ENCODE results near the gene PRDM16.
A peak's percentile ranks its signal among the peaks of the same experiment; 100 is the strongest.

PRDM16 gene

DNA sequence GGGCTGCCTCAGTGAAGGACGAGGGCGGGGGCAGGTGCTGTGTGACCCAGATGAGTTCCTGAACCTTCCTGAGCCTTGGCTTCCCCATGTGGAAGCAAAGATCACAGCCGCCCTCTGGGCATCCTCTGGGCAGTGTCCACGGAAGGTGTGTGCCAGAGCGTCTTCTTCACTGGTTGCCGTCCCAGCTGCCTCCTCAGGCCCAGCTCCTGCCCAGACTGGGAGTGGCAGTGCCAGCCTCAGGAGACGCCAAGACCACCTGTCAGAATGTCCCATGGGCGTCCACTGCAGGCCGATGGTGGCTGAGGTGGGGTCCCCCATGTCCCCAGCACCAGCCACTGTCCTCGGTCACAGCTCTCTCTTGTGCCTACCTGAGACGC lies 395.6 kb downstream of the PRDM16 start:
- Histone ChIP-seq H2BK120ac (ENCODE audit: low read depth, low read length) (no peak overlapping the region), H3K4me3 (ENCODE audit: low read length in 2 of 2) (no peak overlapping the region), H3K27me3 (ENCODE audit: control insufficient read depth in 3 of 3, insufficient read depth in 3 of 3, low read depth in 1 of 3, low read length in 3 of 3) (no peaks in the 10 kb centered on the region), H3K14ac (ENCODE audit: low read length) (peak overlapping the region; percentile 71), H2AFZ (ENCODE audit: low read length) (no peak overlapping the region), H3K79me1 (ENCODE audit: low read depth, low read length) (peaks cover 2% of the 10 kb centered on the region), H3K4ac (ENCODE audit: low read length) (no peak overlapping the region), H2BK12ac (ENCODE audit: low read length) (peak overlapping the region; percentile 58), H3K18ac (ENCODE audit: low read length) (no peak overlapping the region), H4K91ac (ENCODE audit: low read depth, low read length, poor library complexity) (no peak overlapping the region), H2BK15ac (ENCODE audit: low read length) (peak overlapping the region; percentile 99), H3K9ac (ENCODE audit: low read depth, low read length, poor library complexity) (no peak overlapping the region), H2AK5ac (ENCODE audit: low read depth, low read length) (peak overlapping the region; percentile 47), H2BK5ac (ENCODE audit: low read length) (peak overlapping the region; percentile 75), H3K9me3 (replicated peaks in 1 of 2; ENCODE audit: control insufficient read depth in 2 of 2, insufficient read depth in 1 of 2, low read depth in 1 of 2, low read length in 2 of 2) (no peaks in the 10 kb centered on the region), H4K8ac (ENCODE audit: low read depth, low read length) (no peak overlapping the region), H3K4me1 (ENCODE audit: control insufficient read depth in 2 of 2, insufficient read depth in 1 of 2, low read depth in 1 of 2, low read length in 2 of 2) (peaks cover 0 to 18% of the 10 kb centered on the region in 2 donors), H3K27ac (replicated peaks; ENCODE audit: low read length) (no peak overlapping the region), H3K23ac (ENCODE audit: low read depth, low read length, poor library complexity) (peak overlapping the region; percentile 85), H3K4me2 (ENCODE audit: insufficient read depth, low read length, poor library complexity, severe bottlenecking) (no peak overlapping the region), H3K36me3 (replicated peaks in 1 of 2; ENCODE audit: control insufficient read depth in 2 of 2, insufficient read depth in 2 of 2, low read length in 2 of 2) (no peaks in the 10 kb centered on the region)
- WGBS, 2 donors (ENCODE audit: extremely low coverage in 2 of 2, insufficient read length in 2 of 2, insufficient replicate concordance in 1 of 2), result no CpG with 5 or more reads among the region's 11 CpGs
- no peak for DNase-seq (ENCODE audit: low spot score)

DNA sequence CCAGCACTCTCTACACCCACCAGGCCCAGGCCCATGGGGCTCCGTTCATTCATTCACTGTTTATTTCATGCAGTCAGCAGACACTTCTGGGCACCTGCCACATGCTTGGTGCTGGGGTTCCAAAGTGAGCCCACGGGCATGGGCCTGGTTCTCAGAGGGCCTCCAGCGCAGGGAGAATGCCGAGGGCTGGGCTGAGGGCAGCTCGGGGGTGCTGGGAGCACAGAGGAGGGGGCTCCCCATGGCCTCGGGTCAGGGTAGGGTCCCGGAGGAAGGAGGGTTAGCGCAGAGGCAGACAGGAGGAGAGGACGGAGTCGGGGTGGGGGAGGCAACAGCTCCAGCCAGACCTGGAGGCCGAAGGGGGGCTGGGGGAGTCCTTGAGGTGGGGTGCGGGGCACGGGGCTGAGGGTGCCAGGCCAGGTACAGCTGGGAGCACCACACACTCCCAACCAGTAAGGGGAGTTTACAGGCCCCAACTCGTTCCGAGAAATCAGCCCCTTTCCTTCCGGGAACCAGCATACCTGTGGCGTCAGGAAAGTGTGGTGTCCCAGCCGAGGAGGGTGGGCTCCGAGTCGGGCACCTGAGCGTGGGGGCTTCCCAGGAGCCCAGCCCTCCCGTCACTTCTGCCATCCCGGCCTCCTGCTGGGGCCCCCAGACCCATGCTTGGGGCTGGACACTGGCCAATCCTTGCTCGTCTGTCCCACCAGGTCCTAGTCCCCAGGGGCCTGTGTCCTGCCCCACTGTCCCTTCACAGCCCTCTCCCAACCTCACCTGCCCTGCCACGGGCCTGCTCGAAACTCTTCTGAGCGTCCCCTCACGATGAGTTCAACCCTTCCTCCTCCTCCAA lies 396.3 kb downstream of the PRDM16 start:
- Histone ChIP-seq H2AFZ (ENCODE audit: low read length) (no peak overlapping the region), H3K9ac (ENCODE audit: low read depth, low read length, poor library complexity) (peak overlapping the region; percentile 60), H3K9me3 (replicated peaks in 1 of 2; ENCODE audit: control insufficient read depth in 2 of 2, insufficient read depth in 1 of 2, low read depth in 1 of 2, low read length in 2 of 2) (peaks cover 0 to 2% of the 10 kb centered on the region in 2 donors), H3K4me2 (ENCODE audit: insufficient read depth, low read length, poor library complexity, severe bottlenecking) (no peak overlapping the region), H3K18ac (ENCODE audit: low read length) (peak overlapping the region; percentile 87), H3K36me3 (replicated peaks in 1 of 2; ENCODE audit: control insufficient read depth in 2 of 2, insufficient read depth in 2 of 2, low read length in 2 of 2) (no peaks in the 10 kb centered on the region), H2BK15ac (ENCODE audit: low read length) (peak overlapping the region; percentile 99), H3K14ac (ENCODE audit: low read length) (peak overlapping the region; percentile 31), H2AK5ac (ENCODE audit: low read depth, low read length) (peak overlapping the region; percentile 47), H3K27me3 (ENCODE audit: control insufficient read depth in 3 of 3, insufficient read depth in 3 of 3, low read depth in 1 of 3, low read length in 3 of 3) (no peaks in the 10 kb centered on the region), H2BK5ac (ENCODE audit: low read length) (peak overlapping the region; percentile 88), H3K27ac (replicated peaks; ENCODE audit: low read length) (no peak overlapping the region), H4K8ac (ENCODE audit: low read depth, low read length) (no peak overlapping the region), H4K91ac (ENCODE audit: low read depth, low read length, poor library complexity) (no peak overlapping the region), H3K23ac (ENCODE audit: low read depth, low read length, poor library complexity) (peak overlapping the region; percentile 73), H2BK12ac (ENCODE audit: low read length) (peak overlapping the region; percentile 2), H3K4me3 (ENCODE audit: low read length in 2 of 2) (no peak overlapping the region), H3K4ac (ENCODE audit: low read length) (no peak overlapping the region), H2BK120ac (ENCODE audit: low read depth, low read length) (no peak overlapping the region), H3K79me1 (ENCODE audit: low read depth, low read length) (peaks cover 3% of the 10 kb centered on the region), H3K4me1 (ENCODE audit: control insufficient read depth in 2 of 2, insufficient read depth in 1 of 2, low read depth in 1 of 2, low read length in 2 of 2) (peaks cover under 1 to 14% of the 10 kb centered on the region in 2 donors)
- no peak for DNase-seq (ENCODE audit: low spot score)
- no CpG with 5 or more reads among the region's 28 CpGs for WGBS, 2 donors (ENCODE audit: extremely low coverage in 2 of 2, insufficient read length in 2 of 2, insufficient replicate concordance in 1 of 2)

DNA sequence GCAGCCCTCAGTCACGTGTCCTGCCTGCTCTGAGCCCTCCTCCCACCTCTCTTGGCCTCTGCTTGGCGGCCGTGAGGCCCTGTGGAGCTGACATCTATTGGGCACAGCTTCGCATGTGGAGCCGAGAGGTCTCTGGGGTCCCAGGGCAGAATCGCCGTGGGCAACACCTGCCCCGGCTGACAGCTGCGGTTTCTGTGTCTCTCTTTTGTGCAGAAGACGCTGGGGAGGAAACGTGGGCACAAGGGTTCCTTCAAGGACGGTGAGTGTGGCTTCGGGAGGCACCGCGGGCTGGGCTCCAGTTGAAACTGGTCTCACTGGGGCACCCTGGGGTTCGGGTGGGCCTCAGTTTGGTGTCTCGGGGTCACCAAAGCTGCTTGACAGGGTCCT lies 396.9 kb downstream of the PRDM16 start:
- Histone ChIP-seq H3K4me1 (ENCODE audit: control insufficient read depth in 2 of 2, insufficient read depth in 1 of 2, low read depth in 1 of 2, low read length in 2 of 2) (peaks cover 6 to 14% of the 10 kb centered on the region in 2 donors), H3K9ac (ENCODE audit: low read depth, low read length, poor library complexity) (peak overlapping the region; percentile 60), H3K36me3 (replicated peaks in 1 of 2; ENCODE audit: control insufficient read depth in 2 of 2, insufficient read depth in 2 of 2, low read length in 2 of 2) (no peaks in the 10 kb centered on the region), H3K27me3 (ENCODE audit: control insufficient read depth in 3 of 3, insufficient read depth in 3 of 3, low read depth in 1 of 3, low read length in 3 of 3) (no peaks in the 10 kb centered on the region), H4K91ac (ENCODE audit: low read depth, low read length, poor library complexity) (no peak overlapping the region), H2AFZ (ENCODE audit: low read length) (no peak overlapping the region), H3K4ac (ENCODE audit: low read length) (no peak overlapping the region), H3K27ac (replicated peaks; ENCODE audit: low read length) (no peak overlapping the region), H3K79me1 (ENCODE audit: low read depth, low read length) (peaks cover 8% of the 10 kb centered on the region), H2BK12ac (ENCODE audit: low read length) (peak overlapping the region; percentile 2), H3K9me3 (replicated peaks in 1 of 2; ENCODE audit: control insufficient read depth in 2 of 2, insufficient read depth in 1 of 2, low read depth in 1 of 2, low read length in 2 of 2) (peaks cover 0 to 5% of the 10 kb centered on the region in 2 donors), H3K23ac (ENCODE audit: low read depth, low read length, poor library complexity) (peak overlapping the region; percentile 25), H3K4me3 (ENCODE audit: low read length in 2 of 2) (no peak overlapping the region), H3K18ac (ENCODE audit: low read length) (peak overlapping the region; percentile 87), H2BK120ac (ENCODE audit: low read depth, low read length) (no peak overlapping the region), H4K8ac (ENCODE audit: low read depth, low read length) (no peak overlapping the region), H2BK5ac (ENCODE audit: low read length) (peak overlapping the region; percentile 88), H3K4me2 (ENCODE audit: insufficient read depth, low read length, poor library complexity, severe bottlenecking) (no peak overlapping the region), H2AK5ac (ENCODE audit: low read depth, low read length) (peak overlapping the region; percentile 47), H2BK15ac (ENCODE audit: low read length) (no peak overlapping the region), H3K14ac (ENCODE audit: low read length) (peak overlapping the region; percentile 31)
- no CpG with 5 or more reads among the region's 17 CpGs for WGBS, 2 donors (ENCODE audit: extremely low coverage in 2 of 2, insufficient read length in 2 of 2, insufficient replicate concordance in 1 of 2)
- DNase-seq (ENCODE audit: low spot score), result no peak

DNA sequence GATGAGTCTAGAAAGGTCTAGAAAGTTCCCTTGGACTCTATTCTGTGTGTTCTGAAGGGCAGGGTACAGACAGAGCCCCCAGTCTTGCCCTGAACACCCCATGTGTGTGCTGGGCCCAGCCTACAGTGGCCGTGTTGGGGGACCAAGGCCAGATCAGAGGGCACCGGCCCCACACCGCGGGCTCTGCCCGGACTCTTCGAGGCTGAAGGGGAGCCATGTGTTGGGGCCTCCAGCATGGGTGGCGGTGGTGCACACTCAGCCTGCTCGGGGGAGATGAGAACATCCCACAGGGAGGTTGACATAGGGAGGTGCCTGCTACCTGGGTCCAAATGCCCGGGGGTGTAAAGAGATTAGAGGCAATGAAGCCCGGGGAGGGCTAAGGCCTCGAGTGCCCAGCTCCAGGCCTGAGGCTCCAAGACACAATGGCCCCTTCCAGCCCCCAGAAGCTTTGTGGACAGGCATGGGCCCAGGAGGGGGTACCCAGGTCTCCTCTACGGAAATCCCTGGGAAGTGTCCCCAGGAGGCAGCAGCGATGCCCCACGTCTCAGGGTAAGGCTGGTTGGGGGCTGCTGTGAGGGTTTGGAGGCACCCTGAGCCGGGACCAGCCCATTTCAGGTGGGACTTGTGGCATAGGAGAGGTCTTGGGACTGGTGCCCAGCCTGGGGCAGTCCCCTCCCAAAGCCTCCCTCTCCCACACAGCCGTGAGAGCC lies 397.5 kb downstream of the PRDM16 start:
- Histone ChIP-seq H2AFZ (ENCODE audit: low read length) (no peak overlapping the region), H2BK120ac (ENCODE audit: low read depth, low read length) (no peak overlapping the region), H3K4ac (ENCODE audit: low read length) (no peak overlapping the region), H3K4me1 (ENCODE audit: control insufficient read depth in 2 of 2, insufficient read depth in 1 of 2, low read depth in 1 of 2, low read length in 2 of 2) (peaks cover 11 to 15% of the 10 kb centered on the region in 2 donors), H4K8ac (ENCODE audit: low read depth, low read length) (no peak overlapping the region), H2BK15ac (ENCODE audit: low read length) (peak overlapping the region; percentile 75), H3K23ac (ENCODE audit: low read depth, low read length, poor library complexity) (peak overlapping the region; percentile 73), H3K18ac (ENCODE audit: low read length) (peak overlapping the region; percentile 87), H3K27ac (replicated peaks; ENCODE audit: low read length) (no peak overlapping the region), H3K4me3 (ENCODE audit: low read length in 2 of 2) (no peak overlapping the region), H3K9ac (ENCODE audit: low read depth, low read length, poor library complexity) (no peak overlapping the region), H3K14ac (ENCODE audit: low read length) (no peak overlapping the region), H2AK5ac (ENCODE audit: low read depth, low read length) (peak overlapping the region; percentile 96), H4K91ac (ENCODE audit: low read depth, low read length, poor library complexity) (no peak overlapping the region), H3K27me3 (ENCODE audit: control insufficient read depth in 3 of 3, insufficient read depth in 3 of 3, low read depth in 1 of 3, low read length in 3 of 3) (no peaks in the 10 kb centered on the region), H3K4me2 (ENCODE audit: insufficient read depth, low read length, poor library complexity, severe bottlenecking) (no peak overlapping the region), H3K36me3 (replicated peaks in 1 of 2; ENCODE audit: control insufficient read depth in 2 of 2, insufficient read depth in 2 of 2, low read length in 2 of 2) (no peaks in the 10 kb centered on the region), H2BK5ac (ENCODE audit: low read length) (peak overlapping the region; percentile 88), H3K9me3 (replicated peaks in 1 of 2; ENCODE audit: control insufficient read depth in 2 of 2, insufficient read depth in 1 of 2, low read depth in 1 of 2, low read length in 2 of 2) (peaks cover 0 to 5% of the 10 kb centered on the region in 2 donors), H2BK12ac (ENCODE audit: low read length) (peak overlapping the region; percentile 94), H3K79me1 (ENCODE audit: low read depth, low read length) (peaks cover 8% of the 10 kb centered on the region)
- no CpG with 5 or more reads among the region's 16 CpGs for WGBS, 2 donors (ENCODE audit: extremely low coverage in 2 of 2, insufficient read length in 2 of 2, insufficient replicate concordance in 1 of 2)
- DNase-seq (ENCODE audit: low spot score), result no peak

All from neuronal stem cell (in vitro differentiated cells).